GDM1 (cell line): ENCODE results near the gene PGGHG.
A peak's percentile ranks its signal among the peaks of the same experiment; 100 is the strongest.
"Not testable (repeated sequence)": the region's sequence is repeated elsewhere in the genome, so short reads cannot be mapped to it uniquely, and the experiment has no call there.

Experiments
- DNase-seq: peaks from one replicate; lab custom pipeline; 2025; lab: John Stamatoyannopoulos, UW

PGGHG gene

GRCh38 chr11:297586-298405 lies 8.9 kb downstream of the PGGHG start:
- no peak for DNase-seq

GRCh38 chr11:298406-299065 lies 9.6 kb downstream of the PGGHG start:
- no peak for DNase-seq

GRCh38 chr11:299081-299891 lies 10.4 kb downstream of the PGGHG start, which contains the start of gene IFITM5:
Gene IFITM5, minus strand, starts transcription at chr11:299526. Its CDS starts 36 bp downstream, at chr11:299490.
- DNase-seq: no peak

- DNase-seq: no peak
Measured at GRCh38 chr11:299951-300735, 11.2 kb downstream of the PGGHG start.

- DNase-seq: no peak
Measured at GRCh38 chr11:303363-303762, 14.4 kb downstream of the PGGHG start.

- no peak for DNase-seq
Measured at GRCh38 chr11:304061-304506, 15.2 kb downstream of the PGGHG start.

GRCh38 chr11:304915-305843 lies 16.3 kb downstream of the PGGHG start:
- DNase-seq: peak; percentile 46

GRCh38 chr11:305844-306211 lies 16.9 kb downstream of the PGGHG start:
- no peak for DNase-seq

GRCh38 chr11:306645-307371 lies 17.9 kb downstream of the PGGHG start:
- DNase-seq: no peak

GRCh38 chr11:307766-308708 lies 19.1 kb downstream of the PGGHG start, which contains the start of gene IFITM2:
Gene IFITM2, plus strand, starts transcription at chr11:307816. Its CDS starts 377 bp downstream, at chr11:308193.
- peak; percentile 76 for DNase-seq

GRCh38 chr11:308740-309665 lies 20.1 kb downstream of the PGGHG start:
- not testable (repeated sequence) for DNase-seq

- DNase-seq: not testable (repeated sequence)
Measured at GRCh38 chr11:309979-310572, 21.1 kb downstream of the PGGHG start.

GRCh38 chr11:311013-311748 lies 22.3 kb downstream of the PGGHG start:
- not testable (repeated sequence) for DNase-seq

GRCh38 chr11:312092-312816 lies 23.3 kb downstream of the PGGHG start:
- no peak for DNase-seq

- no peak for DNase-seq
Measured at GRCh38 chr11:313304-313786, 24.4 kb downstream of the PGGHG start.
